ENCODE results near the gene ASIC2. TPM values are rescaled to one million over a fixed set of nuclear protein-coding genes. Genes with fewer than 3 reads are reported as not detected.

The ASIC2 gene
- total and polyA plus RNA-seq, 2 experiments from 2014 or later: 0.52 to 2.8 TPM

GRCh38 chr17:33113991-33114370 lies 179.1 kb downstream of the ASIC2 start:
- H3K4me1 ChIP-seq (ENCODE audit: insufficient read depth): no peaks in the 10 kb centered on the region
- DNase-seq (ENCODE audit: low spot score) (no peak), ATAC-seq (no peak)
- H3K4me2 ChIP-seq: no peak overlapping the region
- H3K4me3 Mint-ChIP-seq: no peak overlapping the region
- H3K9me2 ChIP-seq (ENCODE audit: insufficient read depth): no peaks in the 10 kb centered on the region
- H3K27me3 ChIP-seq (ENCODE audit: insufficient read depth): no peaks in the 10 kb centered on the region
- H4K20me1 ChIP-seq (replicated peaks; ENCODE audit: insufficient read depth): 0 out of 2 replicates have a peak, but pooled peaks cover 5% of the 10 kb centered on the region
- H3K36me3 ChIP-seq (ENCODE audit: insufficient read depth): no peaks in the 10 kb centered on the region
- H3K27ac Mint-ChIP-seq: no peak overlapping the region
- no peaks in the 10 kb centered on the region for H3K79me2 ChIP-seq (replicated peaks; ENCODE audit: insufficient read depth)
- no peak overlapping the region for H3K4me3 ChIP-seq
- H3K27ac ChIP-seq (ENCODE audit: low read depth): no peak overlapping the region
- TF ChIP-seq STAT1 (IDR thresholded peaks at IDR 0.05; ENCODE audit: unreplicated experiment) (no peak), ZNF331 (CRISPR knock-in tag; IDR thresholded peaks at IDR 0.05; ENCODE audit: low read depth) (no peak), JUNB (IDR thresholded peaks at IDR 0.05; ENCODE audit: unreplicated experiment) (no peak)
- peaks cover 9% of the 10 kb centered on the region for H3K27me3 Mint-ChIP-seq (ENCODE audit: insufficient read depth, low read depth, poor library complexity)
- no peaks in the 10 kb centered on the region for H3F3A ChIP-seq (replicated peaks; ENCODE audit: low read depth)
- H3K36me3 Mint-ChIP-seq (ENCODE audit: low read depth): no peaks in the 10 kb centered on the region; the same call in 2 of the 3 replicates
- H2AFZ ChIP-seq: no peak overlapping the region
- no peaks in the 10 kb centered on the region for H3K9me3 Mint-ChIP-seq
- no peaks in the 10 kb centered on the region for H3K4me1 Mint-ChIP-seq

- ATAC-seq (peak; percentile 45; the same call in 2 of the 3 replicates), DNase-seq (ENCODE audit: low spot score) (peak; percentile 23)
- H3F3A ChIP-seq (replicated peaks; ENCODE audit: low read depth): no peaks in the 10 kb centered on the region
- H3K4me2 ChIP-seq: no peak overlapping the region
- H3K27ac ChIP-seq (ENCODE audit: low read depth): no peak overlapping the region
- H3K27me3 ChIP-seq (ENCODE audit: insufficient read depth): no peaks in the 10 kb centered on the region
- no peaks in the 10 kb centered on the region for H3K79me2 ChIP-seq (replicated peaks; ENCODE audit: insufficient read depth)
- Mint-ChIP-seq H3K27ac (no peak overlapping the region), H3K4me1 (no peaks in the 10 kb centered on the region), H3K36me3 (ENCODE audit: low read depth) (no peaks in the 10 kb centered on the region; the same call in 2 of the 3 replicates), H3K4me3 (no peak overlapping the region), H3K27me3 (ENCODE audit: insufficient read depth, low read depth, poor library complexity) (peaks cover 9% of the 10 kb centered on the region), H3K9me3 (no peaks in the 10 kb centered on the region)
- no peak overlapping the region for H3K4me3 ChIP-seq
- 0 out of 2 replicates have a peak, but pooled peaks cover 5% of the 10 kb centered on the region for H4K20me1 ChIP-seq (replicated peaks; ENCODE audit: insufficient read depth)
- H3K4me1 ChIP-seq (ENCODE audit: insufficient read depth): no peaks in the 10 kb centered on the region
- H2AFZ ChIP-seq: no peak overlapping the region
- no peaks in the 10 kb centered on the region; the same call in 1 of the 2 replicates for H3K9me2 ChIP-seq (ENCODE audit: insufficient read depth)
- no peaks in the 10 kb centered on the region for H3K36me3 ChIP-seq (ENCODE audit: insufficient read depth)
- TF ChIP-seq NANOG (IDR thresholded peaks at IDR 0.05; ENCODE audit: borderline replicate concordance) (no peak), CREB1 (CRISPR knock-in tag; IDR thresholded peaks at IDR 0.05; ENCODE audit: low read depth) (no peak), CTCF (conservative IDR thresholded peaks at IDR 0.05; ENCODE audit: low read depth in 2 of 2) (no peak), ZNF462 (CRISPR knock-in tag; IDR thresholded peaks at IDR 0.05) (no peak), ETS1 (IDR thresholded peaks at IDR 0.05) (no peak), EZH2phosphoT487 (IDR thresholded peaks at IDR 0.05; ENCODE audit: unreplicated experiment) (no peak), JUNB (IDR thresholded peaks at IDR 0.05; ENCODE audit: unreplicated experiment) (no peak), ZNF331 (CRISPR knock-in tag; IDR thresholded peaks at IDR 0.05; ENCODE audit: low read depth) (no peak)
Observed at GRCh38 chr17:33113276-33113990, 179.7 kb downstream of the ASIC2 start.
